ENCODE data around the gene JUNB.
A peak's percentile ranks its signal among the peaks of the same experiment; 100 is the strongest.

The JUNB gene

GRCh38 chr19:12774588-12775555 lies 16.4 kb upstream of the JUNB start, which contains the start of gene HOOK2:
Gene HOOK2 (minus strand): TSS chr19:12775552. CDS start chr19:12775449, 103 bp downstream.
- peak; percentile 89 for DNase-seq (ENCODE audit: low read depth, low spot score)

GRCh38 chr19:12777217-12778016 lies 13.9 kb upstream of the JUNB start:
- peak; percentile 84 for DNase-seq (ENCODE audit: low read depth, low spot score)

- DNase-seq (ENCODE audit: low read depth, low spot score) = peak; percentile 57
Measured at GRCh38 chr19:12778017-12778904, 13.0 kb upstream of the JUNB start.

GRCh38 chr19:12778905-12779161 lies 12.5 kb upstream of the JUNB start:
- no peak for DNase-seq (ENCODE audit: low read depth, low spot score)

- peak; percentile 47 for DNase-seq (ENCODE audit: low read depth, low spot score)
Measured at GRCh38 chr19:12779162-12779993, 11.9 kb upstream of the JUNB start.

- DNase-seq (ENCODE audit: low read depth, low spot score) = no peak
Measured at GRCh38 chr19:12782174-12782423, 9.2 kb upstream of the JUNB start.

GRCh38 chr19:12782424-12783290 lies 8.6 kb upstream of the JUNB start:
- DNase-seq (ENCODE audit: low read depth, low spot score) = peak; percentile 76

GRCh38 chr19:12783291-12783848 lies 7.9 kb upstream of the JUNB start:
- no peak for DNase-seq (ENCODE audit: low read depth, low spot score)

- DNase-seq (ENCODE audit: low read depth, low spot score) = no peak
Measured at GRCh38 chr19:12783849-12784393, 7.4 kb upstream of the JUNB start.

GRCh38 chr19:12784394-12784870 lies 6.9 kb upstream of the JUNB start:
- no peak for DNase-seq (ENCODE audit: low read depth, low spot score)

GRCh38 chr19:12784871-12785430 lies 6.3 kb upstream of the JUNB start:
- no peak for DNase-seq (ENCODE audit: low read depth, low spot score)

GRCh38 chr19:12785431-12786031 lies 5.8 kb upstream of the JUNB start:
- no peak for DNase-seq (ENCODE audit: low read depth, low spot score)

GRCh38 chr19:12786141-12786870 lies 5.0 kb upstream of the JUNB start:
- no peak for DNase-seq (ENCODE audit: low read depth, low spot score)

- no peak for DNase-seq (ENCODE audit: low read depth, low spot score)
Measured at GRCh38 chr19:12786952-12787351, 4.3 kb upstream of the JUNB start.

- no peak for DNase-seq (ENCODE audit: low read depth, low spot score)
Measured at GRCh38 chr19:12787458-12787857, 3.8 kb upstream of the JUNB start.

- DNase-seq (ENCODE audit: low read depth, low spot score) = no peak
Measured at GRCh38 chr19:12788042-12788681, 3.1 kb upstream of the JUNB start.

- peak; percentile 65 for DNase-seq (ENCODE audit: low read depth, low spot score)
Measured at GRCh38 chr19:12788682-12789097, 2.6 kb upstream of the JUNB start.

Measured in ELF-1 (cell line).